ENCODE measurements around the gene GNPTAB.

GNPTAB gene

GRCh38 chr12:101802486-101802885 is 28.3 kb downstream of the GNPTAB start:
- DNase-seq: no peak

- no peak for DNase-seq
Observed at GRCh38 chr12:101799774-101800173, 31.0 kb downstream of the GNPTAB start.

- DNase-seq: no peak
Observed at GRCh38 chr12:101795786-101796185, 35.0 kb downstream of the GNPTAB start.

- no peak for DNase-seq
Observed at GRCh38 chr12:101795013-101795412, 35.7 kb downstream of the GNPTAB start.

GRCh38 chr12:101794574-101794973 is 36.2 kb downstream of the GNPTAB start:
- no peak for DNase-seq

- no peak for DNase-seq
Observed at GRCh38 chr12:101793401-101793800, 37.4 kb downstream of the GNPTAB start.

GRCh38 chr12:101792046-101792931 is 38.5 kb downstream of the GNPTAB start:
- no peak for DNase-seq

- DNase-seq: no peak
Observed at GRCh38 chr12:101789171-101789570, 41.6 kb downstream of the GNPTAB start.

- no peak for DNase-seq
Observed at GRCh38 chr12:101785671-101786070, 45.1 kb downstream of the GNPTAB start.

- DNase-seq: no peak
Observed at GRCh38 chr12:101784376-101784775, 46.4 kb downstream of the GNPTAB start.

- no peak for DNase-seq
Observed at GRCh38 chr12:101783838-101784237, 46.9 kb downstream of the GNPTAB start.

GRCh38 chr12:101783150-101783549 is 47.6 kb downstream of the GNPTAB start:
- no peak for DNase-seq

GRCh38 chr12:101782273-101782731 is 48.5 kb downstream of the GNPTAB start:
- DNase-seq: no peak

- DNase-seq: no peak
Observed at GRCh38 chr12:101781834-101782233, 48.9 kb downstream of the GNPTAB start.

- no peak for DNase-seq
Observed at GRCh38 chr12:101780599-101780998, 50.2 kb downstream of the GNPTAB start.

GRCh38 chr12:101779626-101780025 is 51.1 kb downstream of the GNPTAB start:
- no peak for DNase-seq

- no peak for DNase-seq
Observed at GRCh38 chr12:101779200-101779599, 51.6 kb downstream of the GNPTAB start.

- no peak for DNase-seq
Observed at GRCh38 chr12:101777978-101778377, 52.8 kb downstream of the GNPTAB start.

- DNase-seq: no peak
Observed at GRCh38 chr12:101777485-101777884, 53.3 kb downstream of the GNPTAB start.

- DNase-seq: no peak
Observed at GRCh38 chr12:101775816-101776215, 54.9 kb downstream of the GNPTAB start.

GRCh38 chr12:101773650-101774162 is 57.1 kb downstream of the GNPTAB start:
- peak; percentile 29 to 38 for DNase-seq

- DNase-seq: no peak
Observed at GRCh38 chr12:101772012-101772775, 58.6 kb downstream of the GNPTAB start.

- DNase-seq: peak in 1 of 2 experiments; percentile 3
Observed at GRCh38 chr12:101769865-101770264, 60.9 kb downstream of the GNPTAB start.

GRCh38 chr12:101768781-101769180 is 62.0 kb downstream of the GNPTAB start:
- no peak for DNase-seq
